A673 (cell line): ENCODE measurements around the gene TGM2. TPM values are rescaled to one million over a fixed set of nuclear protein-coding genes. Genes with fewer than 3 reads are reported as not detected.

Experiments
- BruUV-seq: library from RNA; stranded (reverse); fragments of 400-500 nt; replicated peaks from 2 replicates; lab custom pipeline; 2021; lab: Mats Ljungman, UMichigan
- CTCF ChIA-PET: fragments of 300-600 bp; sonication (Branson Sonifier 250); formaldehyde crosslinking; loops from one replicate; lab custom pipeline; 2022; ENCODE audit warnings: antibody characterized with exemption; lab: Charles Lee
- POLR2A ChIA-PET: fragments of 300-600 bp; sonication (Branson Sonifier 250); formaldehyde crosslinking; loops from one replicate; lab custom pipeline; 2022; ENCODE audit warnings: antibody characterized with exemption; ENCODE audit not compliant: low non-redundant PET; lab: Charles Lee
- DNase-seq: peaks from one replicate; pipeline ENCODE4 v3.0.0-alpha.2; 2015; ENCODE audit warnings: low spot score
- H3K27ac ChIP-seq: fragments of 200-600 bp; sonication (generic); 2 replicates; pipeline ENCODE4 v1.5.1; 2016; ENCODE audit warnings: mixed run types, low read depth, mild to moderate bottlenecking, mixed read lengths, antibody characterized with exemption, low read length; ENCODE audit not compliant: poor library complexity, severe bottlenecking
- H3K27me3 ChIP-seq: fragments of 200-600 bp; sonication (generic); replicated peaks from 2 replicates; pipeline ENCODE4 v1.6.1; 2017; ENCODE audit warnings: mixed run types, low read depth, mild to moderate bottlenecking, mixed read lengths, antibody characterized with exemption, low read length; ENCODE audit not compliant: insufficient read depth, poor library complexity
- H3K36me3 ChIP-seq: fragments of 200-600 bp; sonication (generic); 2 replicates; pipeline ENCODE4 v1.6.1; 2016; ENCODE audit warnings: mixed run types, mild to moderate bottlenecking, mixed read lengths, antibody characterized with exemption, low read length; ENCODE audit not compliant: insufficient read depth, poor library complexity, severe bottlenecking
- H3K4me1 ChIP-seq: fragments of 200-600 bp; sonication (generic); 2 replicates; pipeline ENCODE4 v1.6.1; 2017; ENCODE audit warnings: mixed run types, mild to moderate bottlenecking, mixed read lengths, antibody characterized with exemption, low read length; ENCODE audit not compliant: insufficient read depth, poor library complexity, severe bottlenecking
- H3K4me3 ChIP-seq: fragments of 200-600 bp; sonication (generic); 2 replicates; pipeline ENCODE4 v1.5.1; 2016; ENCODE audit warnings: low read depth, mixed run types, mild to moderate bottlenecking, mixed read lengths, low read length; ENCODE audit not compliant: poor library complexity, severe bottlenecking
- H3K9me3 ChIP-seq: fragments of 200-600 bp; sonication (generic); 2 replicates; pipeline ENCODE4 v1.6.1; 2016; ENCODE audit warnings: mixed run types, low read depth, mild to moderate bottlenecking, mixed read lengths, antibody characterized with exemption, low read length; ENCODE audit not compliant: poor library complexity, severe bottlenecking
- CTCF ChIP-seq: fragments of 300-800, 200-600 bp; sonication (generic); conservative IDR thresholded peaks from 2 replicates; pipeline ENCODE4 v1.5.1; 2017; ENCODE audit warnings: low read depth, mild to moderate bottlenecking, antibody characterized with exemption, low read length, moderate library complexity, mixed read lengths
- EZH2 ChIP-seq: fragments of 200-600 bp; sonication (generic); IDR thresholded peaks from 2 replicates; pipeline ENCODE4 v1.6.1; 2017; ENCODE audit warnings: borderline replicate concordance, low read depth, mild to moderate bottlenecking, mixed read lengths, antibody characterized with exemption, low read length; ENCODE audit not compliant: poor library complexity, severe bottlenecking
- intact Hi-C: fragments of 100-400 bp; cut with micrococcal nuclease; formaldehyde crosslinking; loops from one replicate; pipeline ENCODE4 v1.10.0; 2022; ENCODE audit not compliant: unreplicated experiment
- total RNA-seq: library from RNA; stranded (reverse); gene quantifications from 2 replicates; pipeline ENCODE4 v1.2.3, GENCODE V29; 2021

Gene TGM2
- total RNA-seq, 1 experiment from 2014 or later, result 0.43 TPM

GRCh38 chr20:38161412-38161774, 3.7 kb downstream of the TGM2 start:
- Histone ChIP-seq H3K27ac (no peak overlapping the region), H3K36me3 (no peaks in the 10 kb centered on the region), H3K4me1 (no peaks in the 10 kb centered on the region), H3K9me3 (no peaks in the 10 kb centered on the region), H3K4me3 (no peak overlapping the region), H3K27me3 (no peaks in the 10 kb centered on the region)
- intact Hi-C loops, result no loop called here
- DNase-seq, result no peak
- CTCF ChIA-PET, result interaction anchor here (0.9 kb wide), 1 partner anchor 103 kb away, joined by 3 read pairs; no protein-coding TSS in a partner anchor
- no peak for TF ChIP-seq CTCF
- no peak for TF ChIP-seq EZH2
- no TSS peak for BruUV-seq
- POLR2A ChIA-PET, result no interaction called here

GRCh38 chr20:38159957-38160756, 4.9 kb downstream of the TGM2 start:
- no peak for DNase-seq
- POLR2A ChIA-PET, result no interaction called here
- intact Hi-C loops, result no loop called here

GRCh38 chr20:38159566-38159956, 5.5 kb downstream of the TGM2 start:
- H3K27ac ChIP-seq, result no peak overlapping the region
- no peak for DNase-seq
- H3K4me1 ChIP-seq, result no peaks in the 10 kb centered on the region
- intact Hi-C loops, result no loop called here
- H3K36me3 ChIP-seq, result no peaks in the 10 kb centered on the region
- no peaks in the 10 kb centered on the region for H3K9me3 ChIP-seq
- ChIA-PET POLR2A (no interaction called here), CTCF (no interaction called here)
- no peaks in the 10 kb centered on the region for H3K27me3 ChIP-seq
- H3K4me3 ChIP-seq, result no peak overlapping the region
- no TSS peak for BruUV-seq
- TF ChIP-seq CTCF (no peak), EZH2 (no peak)

More at GRCh38 chr20:38159957-38160756, 4.9 kb downstream of the TGM2 start:
- Histone ChIP-seq H3K36me3 (no peaks in the 10 kb centered on the region), H3K9me3 (no peaks in the 10 kb centered on the region), H3K4me3 (no peak overlapping the region), H3K27me3 (no peaks in the 10 kb centered on the region), H3K4me1 (no peaks in the 10 kb centered on the region), H3K27ac (no peak overlapping the region)
- BruUV-seq, result no TSS peak
- CTCF ChIA-PET, result no interaction called here
- TF ChIP-seq CTCF (no peak), EZH2 (no peak)
